HG03175 (cell line): ENCODE measurements around the gene C2CD5.

ENCODE experiments used
- ATAC-seq: cut with Tn5 transposase; IDR thresholded peaks from one replicate; pipeline ENCODE4 v1.9.1; 2021; ENCODE audit warnings: mild to moderate bottlenecking, moderate library complexity; ENCODE audit not compliant: unreplicated experiment

The C2CD5 gene

DNA sequence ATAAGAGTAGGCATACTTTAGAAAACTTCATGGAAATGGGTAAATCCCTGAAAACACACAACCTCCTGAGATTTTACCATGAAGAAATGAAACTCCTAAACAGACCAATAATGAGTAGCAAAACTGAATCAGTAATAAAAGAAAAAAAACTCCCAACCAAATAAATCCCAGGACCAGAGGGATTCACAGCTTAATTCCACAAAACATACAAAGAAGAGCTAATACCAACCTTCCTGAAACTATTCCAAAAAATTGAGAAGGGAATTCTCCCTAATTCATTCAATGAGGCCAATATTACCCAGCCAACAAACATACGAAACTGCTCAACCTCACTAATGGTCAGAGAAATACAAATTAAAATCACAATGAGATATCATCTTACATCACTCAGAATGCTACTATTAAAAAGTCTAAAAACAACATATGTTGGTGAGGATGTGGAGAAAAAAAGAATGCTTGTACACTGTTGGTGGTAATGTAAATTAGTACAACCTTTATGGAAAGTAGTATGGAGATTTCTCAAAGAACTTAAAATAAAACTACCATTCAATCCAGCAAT, 112.6 kb downstream of the C2CD5 start:
- no peak for ATAC-seq

DNA sequence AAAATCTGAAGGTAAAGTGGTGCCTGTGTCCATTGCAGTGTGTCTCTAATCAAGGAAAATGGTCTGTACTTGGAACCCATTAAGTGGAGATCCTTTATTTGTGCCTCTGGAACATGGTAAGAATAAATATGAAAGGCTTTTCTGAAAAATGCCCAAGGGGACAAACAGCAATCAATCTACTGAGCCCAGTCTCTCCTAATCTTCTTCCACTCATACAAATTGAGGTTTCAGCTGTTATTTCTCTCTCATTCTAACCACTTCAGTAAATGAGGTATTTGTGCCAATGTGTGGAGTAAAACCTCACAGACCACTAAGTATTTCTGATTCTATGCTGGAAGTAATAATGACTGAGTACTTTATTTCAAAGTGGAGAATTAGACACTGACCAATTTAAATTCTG, 127.5 kb downstream of the C2CD5 start:
- no peak for ATAC-seq

DNA sequence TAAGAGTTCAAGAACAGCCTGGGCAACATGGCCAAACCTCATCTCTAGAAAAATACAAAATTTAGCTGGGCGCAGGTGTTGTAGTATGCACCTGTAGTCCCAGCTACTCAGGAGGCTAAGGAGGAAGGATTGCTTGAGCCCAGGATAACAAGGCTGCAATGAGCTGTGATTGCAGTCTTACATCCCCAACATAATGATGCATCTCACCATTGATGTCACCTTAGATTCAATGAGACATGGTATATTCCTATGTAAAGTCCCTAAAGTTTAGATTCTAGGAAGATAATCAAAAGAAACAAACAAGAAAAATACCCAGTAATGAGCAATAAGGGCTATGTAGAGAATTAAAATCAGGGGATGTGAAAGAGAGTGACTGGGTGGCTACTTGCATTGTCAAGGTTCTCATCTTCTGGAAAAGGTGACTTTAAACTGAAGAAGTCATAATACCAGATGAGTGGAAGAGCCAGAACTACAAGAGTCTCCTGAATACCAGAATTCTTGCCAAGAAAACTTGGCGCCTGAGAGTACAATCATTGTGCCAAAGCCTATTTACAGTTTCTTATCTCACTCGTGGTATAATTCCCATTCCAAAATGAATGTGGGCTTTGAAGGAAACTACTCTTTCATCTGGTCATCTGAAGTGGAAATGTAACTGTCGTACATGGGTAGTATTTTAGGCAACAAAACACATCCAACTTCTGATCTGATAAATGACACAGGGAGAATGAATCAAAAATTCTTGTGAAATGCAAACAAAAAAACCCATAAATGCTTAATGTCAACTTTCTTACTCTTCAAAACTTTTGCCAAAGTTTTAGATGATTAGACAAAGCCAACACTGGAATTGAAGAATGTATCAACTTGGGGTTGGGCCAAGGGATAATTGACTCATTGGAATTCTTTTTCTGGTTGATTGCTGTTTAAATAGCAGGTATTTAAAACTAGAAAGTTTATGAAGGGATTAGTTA, 128.7 kb downstream of the C2CD5 start:
- no peak for ATAC-seq

DNA sequence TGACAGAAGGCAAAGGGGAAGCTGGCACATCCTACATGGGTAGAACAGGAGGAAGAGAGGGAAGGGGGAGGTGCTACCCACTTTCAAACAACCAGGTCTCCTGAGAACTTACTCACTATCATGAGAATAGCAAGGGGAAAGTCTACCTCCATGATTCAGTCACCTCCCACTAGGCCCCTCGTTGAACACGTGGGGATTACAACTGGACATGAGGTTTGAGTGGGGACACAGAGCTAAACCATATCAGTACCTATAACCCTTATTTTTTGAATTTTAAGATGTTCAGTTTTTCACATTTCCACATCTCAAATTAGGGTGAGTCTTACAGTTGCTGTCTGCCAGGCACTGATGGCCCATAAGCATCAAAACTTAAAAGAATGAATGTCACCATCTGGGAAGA, 129.6 kb downstream of the C2CD5 start:
- no peak for ATAC-seq

DNA sequence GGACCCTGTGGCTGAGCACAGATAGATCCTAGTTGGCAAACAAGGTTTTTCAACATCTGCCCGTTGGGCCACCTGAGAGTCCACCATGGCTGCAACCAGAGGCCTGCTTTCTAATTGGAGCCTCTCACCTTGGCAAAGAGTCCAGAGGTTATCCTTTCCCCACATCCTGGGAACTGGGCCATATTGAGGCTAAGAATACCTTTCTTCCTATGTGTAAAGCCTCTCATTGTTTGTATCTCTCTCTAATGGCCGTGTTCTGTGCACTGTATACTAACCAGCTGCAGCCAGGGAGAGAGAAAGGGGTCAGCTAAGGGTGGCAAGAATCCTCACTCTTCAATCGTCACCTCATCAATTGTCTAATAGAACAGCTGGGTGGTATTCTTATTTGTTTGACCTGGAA, 130.8 kb downstream of the C2CD5 start:
- ATAC-seq, result no peak

DNA sequence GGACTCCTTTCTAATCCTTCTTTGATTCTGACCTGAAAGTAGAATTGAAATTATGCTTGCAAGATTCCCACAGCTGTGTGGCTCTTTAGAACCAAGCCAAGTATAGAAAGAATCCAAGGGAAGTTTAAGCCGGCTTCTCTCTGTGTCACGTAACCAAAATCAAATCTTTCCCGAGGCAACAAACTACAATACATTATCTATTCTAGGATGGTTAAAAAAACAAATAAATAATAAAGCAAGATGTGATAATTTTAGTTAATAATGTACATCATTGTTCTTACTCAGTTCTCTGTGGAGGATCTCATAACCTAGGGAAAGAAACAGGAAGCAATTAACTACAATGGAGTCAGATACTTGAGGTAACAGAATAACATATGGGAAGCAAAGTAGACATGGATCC, 131.8 kb downstream of the C2CD5 start:
- ATAC-seq, result no peak

DNA sequence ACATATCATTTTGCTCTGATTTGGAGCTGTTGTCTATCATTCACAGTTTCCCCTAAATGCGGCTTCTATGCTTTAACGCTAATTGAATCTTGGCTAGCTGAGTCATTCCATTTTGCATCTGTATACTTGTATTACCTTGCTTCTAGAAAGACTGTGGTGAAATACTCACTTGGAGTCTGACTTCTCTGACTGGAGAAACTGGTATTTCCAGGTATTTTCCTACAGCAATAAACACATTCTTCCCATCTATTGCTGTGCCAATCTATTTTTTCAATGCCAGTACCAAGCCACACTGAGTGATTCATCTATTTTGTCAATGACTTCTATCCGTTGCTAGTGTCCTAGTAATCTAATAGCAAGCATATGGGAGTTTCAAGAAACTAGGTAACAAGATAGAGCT, 133.9 kb downstream of the C2CD5 start:
- ATAC-seq, result no peak

DNA sequence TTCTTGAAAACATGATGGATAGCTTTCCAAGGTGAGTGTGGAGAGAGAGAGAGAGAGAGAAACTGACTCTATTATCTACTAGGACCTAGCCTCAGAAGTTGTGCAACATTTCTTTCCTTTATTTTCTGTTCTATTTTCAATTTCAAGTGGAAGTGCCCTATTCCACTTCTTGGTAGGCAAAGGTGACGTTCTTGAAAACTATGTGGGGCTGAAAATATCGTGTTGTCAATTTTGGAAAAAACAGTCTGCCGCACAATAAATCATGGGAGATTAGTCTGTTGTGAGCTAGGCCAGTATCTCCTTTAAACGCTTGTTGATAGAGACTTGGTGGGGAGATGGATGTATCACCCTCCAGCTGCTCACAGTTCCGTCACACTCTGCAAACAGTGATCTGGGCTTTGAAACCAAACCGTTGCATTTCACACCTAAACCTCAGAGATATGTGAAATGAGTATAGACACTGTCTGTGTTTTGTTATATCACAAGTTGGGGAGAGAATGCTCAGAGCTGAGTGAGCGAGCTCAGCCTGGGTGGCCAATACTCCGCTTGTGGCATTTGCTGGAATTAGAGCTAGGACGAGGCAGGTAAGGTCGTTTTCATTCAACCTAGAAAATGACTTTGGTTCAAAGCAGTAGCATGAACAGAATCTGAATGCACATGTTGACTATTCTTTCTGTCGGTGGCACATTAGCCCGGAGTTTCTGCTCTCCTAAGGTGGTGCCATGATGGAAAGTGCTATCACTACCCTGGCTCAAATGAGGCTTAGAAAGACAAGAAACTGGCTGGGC, 134.8 kb downstream of the C2CD5 start:
- ATAC-seq, result peak; percentile 98

DNA sequence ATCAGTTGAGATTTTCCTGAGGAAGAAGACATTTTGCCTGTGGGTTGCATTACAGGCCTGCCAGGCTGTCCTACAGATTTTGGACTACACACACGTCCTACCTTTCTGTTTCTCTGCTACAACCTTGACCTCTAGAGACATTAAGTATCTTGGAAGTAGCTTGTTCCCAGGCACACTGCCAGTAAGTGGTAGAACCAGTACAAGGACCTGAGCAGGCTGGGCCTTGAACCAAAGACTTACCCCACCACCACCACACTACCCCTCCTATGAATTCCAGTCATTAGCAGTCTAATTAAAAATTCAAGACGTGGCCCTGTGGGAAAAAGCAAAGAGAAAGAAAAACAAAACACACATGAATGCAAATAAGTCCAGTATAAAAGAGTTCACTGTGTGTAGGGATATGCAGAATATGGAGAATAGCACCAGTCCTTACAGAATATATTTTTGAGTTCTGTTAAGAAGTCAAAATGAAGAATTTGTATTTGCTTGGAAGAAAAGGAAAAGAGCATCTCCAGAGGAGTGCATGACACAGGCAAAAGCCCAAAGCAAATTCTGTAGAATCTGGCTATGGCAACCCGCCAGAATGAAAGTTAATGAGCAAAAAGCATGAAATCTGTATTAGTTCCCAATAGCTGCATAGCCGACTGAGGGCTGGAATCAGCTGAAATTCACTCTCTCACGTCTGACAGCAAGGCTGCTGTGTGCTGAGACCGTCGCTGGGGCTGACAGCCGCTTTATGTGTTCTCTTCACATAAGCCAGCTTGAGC, 135.5 kb downstream of the C2CD5 start:
- peak; percentile 0 for ATAC-seq

DNA sequence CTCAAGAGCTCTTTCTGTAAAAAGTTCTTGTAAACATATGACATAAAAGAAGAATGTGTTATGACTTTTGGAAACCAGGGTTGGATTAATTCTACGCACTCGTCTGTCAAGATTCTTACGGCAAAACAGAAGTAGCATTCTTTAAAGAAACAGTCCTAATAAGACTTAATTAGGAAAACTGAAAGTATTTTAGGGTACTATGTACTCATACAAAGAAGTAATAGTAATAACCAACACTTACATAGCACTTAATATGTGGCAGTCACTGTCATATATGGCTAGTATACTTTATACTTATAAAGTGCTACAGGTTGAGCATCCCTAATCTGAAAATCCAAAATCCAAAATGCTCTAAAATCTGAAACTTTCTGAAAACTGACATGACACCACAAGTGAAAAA, 136.9 kb downstream of the C2CD5 start:
- no peak for ATAC-seq

DNA sequence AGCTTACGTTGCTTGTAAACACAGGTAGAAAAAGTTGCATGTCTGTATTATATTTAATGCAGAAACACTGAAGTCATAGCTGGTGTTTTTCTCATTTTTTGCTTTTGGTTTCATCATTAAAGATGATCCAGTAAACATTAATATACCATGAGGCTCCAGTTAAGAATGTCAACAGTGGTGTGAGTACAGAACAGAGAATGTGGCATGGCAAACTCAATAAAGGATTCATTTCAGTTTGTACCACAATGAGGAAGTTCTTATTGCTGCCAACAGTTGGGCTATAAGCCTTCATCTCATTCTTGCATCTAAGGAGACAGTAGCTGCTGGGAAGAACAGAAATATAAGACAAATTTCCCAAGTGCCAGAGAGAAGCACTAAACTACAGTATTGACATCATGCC, 137.7 kb downstream of the C2CD5 start:
- ATAC-seq, result peak; percentile 54

DNA sequence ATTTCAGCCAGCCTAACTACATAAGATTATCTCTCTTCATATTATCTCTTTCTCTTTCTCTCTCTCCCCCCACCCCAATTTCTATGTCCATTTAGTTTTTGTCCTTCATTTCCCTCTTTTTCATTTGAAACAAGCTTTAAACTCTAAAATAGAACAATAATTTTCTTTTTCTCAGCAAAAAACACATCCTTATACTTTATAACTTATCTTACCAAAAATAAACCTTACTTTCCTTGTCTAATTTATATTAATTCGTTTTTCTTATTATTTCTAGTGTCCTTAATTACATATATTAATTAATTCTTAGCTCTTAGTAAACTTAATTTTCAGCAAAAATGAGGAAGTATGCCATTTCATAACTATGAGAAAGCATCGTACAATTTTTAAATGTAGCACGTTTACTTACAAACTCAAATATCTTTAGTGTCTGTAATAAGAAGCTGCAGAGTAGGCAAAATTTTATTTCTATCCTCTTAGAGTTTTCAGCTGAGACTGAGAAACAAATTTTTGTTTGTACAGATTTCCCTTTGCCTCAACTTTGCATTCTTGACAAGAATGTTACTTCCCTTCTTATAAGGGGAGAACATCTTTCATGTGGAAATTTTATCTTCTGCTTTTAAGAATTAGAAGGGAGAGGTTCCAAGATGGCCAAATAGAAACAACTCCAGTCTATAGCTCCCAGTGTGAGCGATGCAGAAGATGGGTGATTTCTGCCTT, 144.7 kb downstream of the C2CD5 start:
- no peak for ATAC-seq
